NCI-H2196 treated with DMSO at 0.1 percent for 48 hours (cell line): ENCODE measurements around the gene GSTM1.
"Not testable (repeated sequence)": the region's sequence is repeated elsewhere in the genome, so short reads cannot be mapped to it uniquely, and the experiment has no call there.

ENCODE experiments used
- DNase-seq: peaks from one replicate; lab custom pipeline; 2025; ENCODE audit not compliant: unreplicated experiment; lab: John Stamatoyannopoulos, UW

GSTM1 gene

GRCh38 chr1:109659997-109660690, 27.5 kb upstream of the GSTM1 start:
- no peak for DNase-seq

DNA sequence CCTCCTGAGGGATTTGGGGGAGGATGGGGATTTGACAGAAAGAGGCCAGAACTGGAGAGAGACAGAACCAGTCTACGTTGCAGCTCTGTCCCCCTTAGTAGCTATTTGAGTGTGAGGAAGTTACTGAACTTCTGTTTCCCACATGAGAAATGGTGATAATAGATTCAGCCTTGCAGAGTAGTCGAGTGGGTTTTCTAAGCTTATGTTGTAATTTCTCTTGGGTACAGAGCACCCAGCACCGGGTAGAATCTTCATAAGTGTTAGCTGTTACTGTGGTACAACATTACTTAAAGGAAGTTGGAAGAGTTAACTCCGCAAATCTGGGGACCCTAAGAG, 27.0 kb upstream of the GSTM1 start:
- not testable (repeated sequence) for DNase-seq

DNA sequence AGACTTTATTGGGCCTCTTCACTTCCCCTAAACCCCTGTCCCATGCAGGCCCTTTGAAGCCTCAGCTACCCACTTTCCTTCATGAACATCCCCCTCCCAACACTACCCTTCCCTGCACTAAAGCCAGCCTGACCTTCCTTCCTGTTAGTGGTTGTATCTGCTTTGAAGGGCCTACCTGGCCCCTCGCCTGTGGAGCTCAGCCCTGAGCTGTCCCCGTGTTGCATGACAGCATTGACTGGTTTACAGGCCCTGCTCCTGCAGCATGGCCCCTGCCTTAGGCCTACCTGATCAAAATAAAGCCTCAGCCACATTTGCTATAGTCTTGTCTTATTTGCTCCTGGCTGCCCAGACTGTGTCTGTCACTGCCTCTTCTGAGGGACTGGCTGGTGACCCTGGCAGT, 26.2 kb upstream of the GSTM1 start:
- DNase-seq = no peak

DNA sequence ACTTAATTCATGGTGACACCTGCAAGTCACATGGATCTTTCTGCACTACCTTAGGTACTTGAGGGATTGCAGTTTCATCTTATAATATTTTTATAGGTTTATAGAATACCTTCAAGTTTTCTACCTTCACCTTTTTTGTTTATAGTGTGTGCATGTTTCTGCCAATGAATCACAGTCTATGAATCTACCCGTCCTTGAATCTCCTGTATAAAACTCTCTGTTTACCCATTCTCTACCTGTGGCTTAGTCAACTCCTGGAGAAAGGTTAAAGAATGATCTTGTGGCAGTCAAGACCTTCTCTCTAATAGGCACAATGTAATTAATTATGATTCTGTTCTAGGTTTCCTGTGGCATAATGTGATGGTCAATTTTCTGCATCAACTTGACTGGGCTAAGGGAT, 22.9 kb upstream of the GSTM1 start:
- no peak for DNase-seq

DNA sequence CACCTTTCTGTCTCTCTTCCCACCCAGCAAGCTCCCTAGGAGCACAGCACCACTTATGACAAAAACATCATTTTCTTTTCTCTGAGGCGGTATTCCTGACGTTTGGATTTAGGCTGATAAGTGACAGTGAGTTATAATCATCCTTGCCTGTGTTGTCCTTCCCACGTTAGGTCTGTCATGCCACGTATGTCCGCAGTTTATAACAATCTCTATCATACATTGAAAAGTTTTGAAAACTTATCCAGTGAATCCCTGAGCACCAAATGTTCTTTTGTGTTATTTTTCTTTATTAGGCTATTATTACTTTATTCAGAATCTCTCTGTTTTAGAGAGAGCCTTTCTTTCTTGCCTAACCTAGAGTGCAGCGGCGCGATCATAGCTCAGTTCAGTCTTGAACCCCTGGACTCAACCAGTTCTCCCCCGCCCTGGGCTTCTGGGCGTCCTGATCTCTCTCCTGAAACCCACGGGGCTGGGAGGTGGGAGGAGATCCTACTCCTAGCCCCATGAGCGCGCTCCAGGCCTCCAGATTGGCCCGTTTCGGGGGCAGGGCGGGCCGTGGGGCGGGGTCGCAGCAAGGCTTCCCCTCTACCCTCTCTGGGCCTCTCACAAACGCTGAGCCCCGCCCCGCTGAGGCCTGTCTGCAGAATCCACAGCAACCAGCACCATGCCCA, 20.0 kb upstream of the GSTM1 start, which contains the start of gene GSTM2:
TSS of gene GSTM2 (plus strand) at position 606 of the 671 bp plus-strand sequence. CDS start at position 665, 59 bp downstream.
- DNase-seq = no peak

- DNase-seq = no peak
Measured at GRCh38 chr1:109668123-109668775, 19.4 kb upstream of the GSTM1 start.

DNA sequence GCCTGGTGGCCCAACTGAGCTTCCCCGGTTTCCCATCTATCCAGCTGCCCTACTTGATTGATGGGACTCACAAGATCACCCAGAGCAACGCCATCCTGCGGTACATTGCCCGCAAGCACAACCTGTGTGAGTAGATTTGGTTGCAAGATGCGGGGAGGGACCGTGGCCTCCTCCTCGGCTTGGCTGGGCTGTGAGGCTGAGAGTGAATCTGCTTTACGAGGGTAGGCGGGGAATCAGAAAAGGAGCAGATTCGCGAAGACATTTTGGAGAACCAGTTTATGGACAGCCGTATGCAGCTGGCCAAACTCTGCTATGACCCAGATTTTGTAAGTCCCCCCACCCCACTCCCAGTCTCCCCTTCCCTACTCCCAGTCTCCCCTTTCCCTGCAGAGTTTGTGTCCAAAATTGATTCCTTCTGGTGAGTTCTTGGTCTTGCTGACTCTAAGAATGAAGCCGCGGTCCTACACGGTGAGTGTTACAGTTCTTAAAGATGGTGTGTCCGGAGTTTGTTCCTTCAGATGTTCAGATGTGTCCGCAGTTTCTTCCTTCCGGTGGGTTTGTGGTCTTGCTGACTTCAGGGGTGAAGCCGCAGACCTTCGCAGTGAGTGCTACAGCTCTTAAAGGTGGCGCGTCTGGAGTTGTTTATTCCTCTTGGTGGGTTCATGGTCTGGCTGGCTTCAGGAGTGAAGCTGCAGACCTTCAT, 18.2 kb upstream of the GSTM1 start:
- DNase-seq = no peak

GRCh38 chr1:109669949-109670302, 17.7 kb upstream of the GSTM1 start:
- not testable (repeated sequence) for DNase-seq

DNA sequence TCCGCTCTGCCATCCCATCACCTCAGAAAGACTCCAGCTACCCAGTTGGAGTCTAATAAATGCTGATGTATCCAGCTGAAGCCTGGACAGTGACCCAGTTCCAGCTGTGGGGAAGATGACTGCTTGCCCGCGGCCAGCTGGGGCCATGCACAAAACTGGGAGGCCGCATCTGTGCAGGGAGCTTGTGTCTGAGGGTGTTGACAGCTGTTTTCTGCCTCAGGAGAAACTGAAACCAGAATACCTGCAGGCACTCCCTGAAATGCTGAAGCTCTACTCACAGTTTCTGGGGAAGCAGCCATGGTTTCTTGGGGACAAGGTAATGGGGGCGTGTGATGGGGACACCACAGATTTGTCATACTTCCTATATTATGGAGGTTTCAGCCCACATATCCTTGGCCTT, 16.6 kb upstream of the GSTM1 start:
- no peak for DNase-seq

- not testable (repeated sequence) for DNase-seq
Measured at GRCh38 chr1:109673861-109674260, 13.8 kb upstream of the GSTM1 start.

GRCh38 chr1:109676683-109677381, 10.8 kb upstream of the GSTM1 start:
- DNase-seq = not testable (repeated sequence)

GRCh38 chr1:109677459-109677858, 10.2 kb upstream of the GSTM1 start:
- no peak for DNase-seq

- not testable (repeated sequence) for DNase-seq
Measured at GRCh38 chr1:109678637-109679036, 9.0 kb upstream of the GSTM1 start.

- not testable (repeated sequence) for DNase-seq
Measured at GRCh38 chr1:109684777-109685176, 2.8 kb upstream of the GSTM1 start.

GRCh38 chr1:109685399-109685798, 2.2 kb upstream of the GSTM1 start:
- not testable (repeated sequence) for DNase-seq

GRCh38 chr1:109685890-109686289, 1.7 kb upstream of the GSTM1 start:
- DNase-seq = not testable (repeated sequence)

DNA sequence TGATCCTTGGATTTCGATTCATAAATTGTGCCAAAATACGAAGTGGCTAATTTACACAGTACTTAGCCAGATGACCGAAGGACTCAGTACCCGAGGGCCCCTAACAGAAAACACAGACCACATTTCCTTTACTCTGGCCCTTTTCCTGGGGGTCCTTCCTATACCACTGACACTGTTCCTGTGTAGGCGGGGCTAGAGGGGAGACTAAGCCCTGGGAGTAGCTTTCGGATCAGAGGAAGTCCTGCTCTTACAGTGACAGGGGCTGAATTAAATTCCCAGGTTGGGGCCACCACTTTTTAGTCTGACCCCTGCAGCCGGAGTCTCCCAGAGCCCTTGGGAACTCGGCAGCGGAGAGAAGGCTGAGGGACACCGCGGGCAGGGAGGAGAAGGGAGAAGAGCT, 508 bp upstream of the GSTM1 start:
- not testable (repeated sequence) for DNase-seq

DNA sequence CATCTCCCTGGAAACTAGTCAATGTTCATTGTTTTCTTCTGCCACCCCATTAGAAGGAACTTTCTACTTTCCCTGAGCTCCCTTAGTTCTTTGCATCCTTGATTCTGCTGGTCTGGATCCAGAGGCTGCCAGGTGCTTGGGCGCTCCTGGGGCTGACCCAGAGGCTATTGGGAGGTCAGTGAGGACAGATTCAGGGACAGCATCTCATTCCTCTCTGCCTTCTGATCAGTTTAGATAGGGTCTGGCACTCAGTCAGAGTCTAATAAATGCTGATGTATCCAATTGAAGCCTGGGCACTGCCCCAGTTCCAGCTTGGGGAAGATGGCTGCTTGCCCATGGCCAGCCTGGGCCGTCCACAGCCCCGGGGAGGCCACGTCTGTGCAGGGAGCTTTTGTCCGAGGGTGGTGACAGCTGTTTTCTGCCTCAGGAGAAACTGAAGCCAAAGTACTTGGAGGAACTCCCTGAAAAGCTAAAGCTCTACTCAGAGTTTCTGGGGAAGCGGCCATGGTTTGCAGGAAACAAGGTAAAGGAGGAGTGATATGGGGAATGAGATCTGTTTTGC, 2.3 kb downstream of the GSTM1 start:
- DNase-seq = no peak

GRCh38 chr1:109691759-109692158, 4.1 kb downstream of the GSTM1 start:
- no peak for DNase-seq

DNA sequence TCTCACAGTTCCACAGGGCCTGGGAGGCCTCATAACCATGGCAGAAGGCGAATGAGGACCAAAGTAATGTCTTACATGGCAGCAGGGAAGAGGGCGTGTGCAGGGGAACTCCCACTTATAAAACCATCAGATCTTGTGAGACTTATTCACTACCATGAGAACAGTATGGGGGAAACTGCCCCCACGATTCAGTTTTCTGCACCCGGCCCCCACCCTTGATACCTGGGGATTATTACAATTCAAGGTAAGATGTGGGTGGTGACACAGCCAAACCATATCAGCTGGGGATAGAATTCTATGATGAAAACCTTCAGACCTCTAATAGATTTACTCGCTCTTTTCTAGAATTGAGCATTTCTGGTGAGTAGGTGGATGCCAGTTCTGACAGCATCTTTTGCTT, 6.8 kb downstream of the GSTM1 start:
- not testable (repeated sequence) for DNase-seq

DNA sequence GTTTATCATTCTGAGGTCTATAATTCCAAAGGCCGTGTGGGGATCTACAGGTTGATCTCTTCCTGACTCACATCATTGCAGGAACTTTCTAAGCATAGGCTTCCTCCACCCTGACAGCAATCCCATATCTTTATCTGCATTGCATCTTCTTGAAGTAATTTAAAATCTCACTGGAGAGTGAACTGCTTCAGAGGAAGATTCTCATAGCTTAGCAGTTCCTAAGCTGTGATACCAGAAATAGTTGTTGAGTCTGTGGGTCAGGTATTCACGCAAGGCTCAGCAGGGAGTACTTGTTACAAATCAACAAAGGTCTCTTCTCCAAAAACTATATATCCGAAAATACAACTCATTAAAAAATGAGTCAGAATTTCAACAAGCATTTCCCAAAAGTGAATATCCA, 7.5 kb downstream of the GSTM1 start:
- DNase-seq = not testable (repeated sequence)
